Psoas muscle (tissue), 8 donors: Measurements from ENCODE around the gene EYA2. TPM values are rescaled to one million over a fixed set of nuclear protein-coding genes. Genes with fewer than 3 reads are reported as not detected.

ENCODE experiments used
- ATAC-seq, 4 donors: fragments of 200-7000 bp; cut with Tn5 transposase; one replicate each; pipeline ENCODE4 v1.9.1; 2020; ENCODE audit warnings: moderate library complexity in 3 of 4, mild to moderate bottlenecking in 2 of 4
- DNase-seq, 2 donors: peaks; one replicate each; pipeline ENCODE4 v3.0.0-alpha.2; 2020
- H3K27ac ChIP-seq: fragments of 200-600 bp; one replicate; pipeline ENCODE4 v1.8.0; 2022
- H3K27me3 ChIP-seq, 3 donors: fragments of 200-600 bp in 1 of 3; one replicate each; pipeline versions ENCODE4 v1.6.1 to v1.8.0; 2013 to 2022; ENCODE audit warnings: low read length in 2 of 3, mild to moderate bottlenecking in 2 of 3, moderate library complexity in 1 of 3; ENCODE audit not compliant: insufficient read depth in 3 of 3
- H3K36me3 ChIP-seq, 2 donors: fragments of 200-600 bp in 1 of 2; one replicate each; pipeline versions ENCODE4 v1.6.1 to v1.8.0; 2013 to 2022; ENCODE audit warnings: low read depth in 1 of 2, mild to moderate bottlenecking in 1 of 2, moderate library complexity in 1 of 2; ENCODE audit not compliant: insufficient read depth in 1 of 2
- H3K4me1 ChIP-seq: fragments of 200-600 bp; one replicate; pipeline ENCODE4 v1.8.0; 2022
- H3K4me3 ChIP-seq: fragments of 200-600 bp; one replicate; pipeline ENCODE4 v1.8.0; 2022; ENCODE audit warnings: mild to moderate bottlenecking
- H3K9me3 ChIP-seq: fragments of 200-600 bp; one replicate; pipeline ENCODE4 v1.8.0; 2022
- WGBS, 3 donors: extraction: QIAGEN DNeasy Blood & Tissue Kit; methylation state at CpG; one replicate each; pipeline versions ENCODE4 v1.1.6 to v1.1.7; 2013; 5-methylcytosine and 5-hydroxymethylcytosine counted together
- intact Hi-C, 2 donors: fragments of 100-400 bp; cut with DNase I; formaldehyde crosslinking; loops; one replicate each; pipeline versions ENCODE4 v1.11.0 to v1.14.2; 2022
- polyA plus RNA-seq, 3 donors: library from polyadenylated mRNA; stranded (reverse); fragments of 200-250 nt; gene quantifications; one replicate each; pipeline ENCODE4 v1.2.3, GENCODE V29; 2013
- total RNA-seq, 4 donors: library from RNA; stranded (reverse); fragmentation: NEBNext Ultra II Directional in 2 of 4; extraction: Animal tissue kit (Norgen Biotek cat#: 25700) in 2 of 4; gene quantifications; one replicate each; pipeline versions ENCODE4 v1.2.1 to v1.2.4, GENCODE V29; 2021 to 2023
- TF ChIP-seq, protein P1 (sequence below): fragments of 200-600 bp; IDR thresholded peaks from one replicate; pipeline ENCODE4 v1.8.0; 2022; ENCODE audit warnings: antibody characterized with exemption
- donor health status: healthy with polysubstance abuse.
- donor health status: DM: no; HTN: no; CAD: no; lungs with moderate emphysema.
- donor health status: Bipolar disorder and iron deficiency.
- donor health status: healthy.
- donor health status: DM: yes; HTN: yes; CAD: no.
- donor health status: DM: no; HTN: no; CAD: no.
- donor health status: DM: no; HTN: no; CAD: no.
- donor health status: DM: yes; HTN: yes; CAD: no.

Gene EYA2
- total and polyA plus RNA-seq, 7 donors: 0.72 to 4.0 (median 2.0) TPM

DNA sequence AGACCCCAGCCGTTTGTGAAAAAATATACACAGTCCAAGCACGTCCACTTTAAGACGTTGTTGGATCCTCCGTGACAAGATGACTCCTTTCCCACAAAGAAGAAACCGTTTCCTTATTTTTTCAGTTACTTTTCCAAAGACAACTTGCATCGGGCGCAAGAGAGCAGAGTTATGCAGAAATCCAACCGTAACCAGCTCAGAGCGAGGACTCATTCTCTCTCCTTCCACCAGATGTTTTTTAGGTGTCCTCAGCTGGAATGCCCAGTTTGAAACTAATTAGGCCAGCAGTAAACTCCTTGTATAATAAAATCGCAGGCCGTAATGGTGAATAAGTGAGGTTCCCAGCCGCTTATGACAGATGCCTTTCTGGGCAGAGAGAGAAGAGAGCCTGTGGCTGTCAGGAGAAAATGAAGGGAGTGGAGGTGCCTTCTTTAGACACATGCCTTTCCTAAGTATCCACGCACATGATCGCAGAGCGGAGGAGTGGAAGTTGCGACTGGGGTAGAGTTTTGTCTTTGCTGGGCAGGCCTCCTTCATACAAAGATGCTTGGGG, 2.8 kb downstream of the EYA2 start:
- 52 to 64% (median 57%) methylated on average over 16 of the region's 16 CpGs for WGBS, 3 donors
- Histone ChIP-seq H3K4me3 (no peak overlapping the region), H3K4me1 (no peaks in the 10 kb centered on the region), H3K27me3 (peaks cover 8 to 39% (median 14%) of the 10 kb centered on the region in 3 donors), H3K9me3 (no peaks in the 10 kb centered on the region), H3K27ac (no peak overlapping the region), H3K36me3 (no peaks in the 10 kb centered on the region)
- TF ChIP-seq, protein P1, sequence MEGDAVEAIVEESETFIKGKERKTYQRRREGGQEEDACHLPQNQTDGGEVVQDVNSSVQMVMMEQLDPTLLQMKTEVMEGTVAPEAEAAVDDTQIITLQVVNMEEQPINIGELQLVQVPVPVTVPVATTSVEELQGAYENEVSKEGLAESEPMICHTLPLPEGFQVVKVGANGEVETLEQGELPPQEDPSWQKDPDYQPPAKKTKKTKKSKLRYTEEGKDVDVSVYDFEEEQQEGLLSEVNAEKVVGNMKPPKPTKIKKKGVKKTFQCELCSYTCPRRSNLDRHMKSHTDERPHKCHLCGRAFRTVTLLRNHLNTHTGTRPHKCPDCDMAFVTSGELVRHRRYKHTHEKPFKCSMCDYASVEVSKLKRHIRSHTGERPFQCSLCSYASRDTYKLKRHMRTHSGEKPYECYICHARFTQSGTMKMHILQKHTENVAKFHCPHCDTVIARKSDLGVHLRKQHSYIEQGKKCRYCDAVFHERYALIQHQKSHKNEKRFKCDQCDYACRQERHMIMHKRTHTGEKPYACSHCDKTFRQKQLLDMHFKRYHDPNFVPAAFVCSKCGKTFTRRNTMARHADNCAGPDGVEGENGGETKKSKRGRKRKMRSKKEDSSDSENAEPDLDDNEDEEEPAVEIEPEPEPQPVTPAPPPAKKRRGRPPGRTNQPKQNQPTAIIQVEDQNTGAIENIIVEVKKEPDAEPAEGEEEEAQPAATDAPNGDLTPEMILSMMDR: no peak
- intact Hi-C loops: no loop called here
- DNase-seq: no peak
- no peak for ATAC-seq

DNA sequence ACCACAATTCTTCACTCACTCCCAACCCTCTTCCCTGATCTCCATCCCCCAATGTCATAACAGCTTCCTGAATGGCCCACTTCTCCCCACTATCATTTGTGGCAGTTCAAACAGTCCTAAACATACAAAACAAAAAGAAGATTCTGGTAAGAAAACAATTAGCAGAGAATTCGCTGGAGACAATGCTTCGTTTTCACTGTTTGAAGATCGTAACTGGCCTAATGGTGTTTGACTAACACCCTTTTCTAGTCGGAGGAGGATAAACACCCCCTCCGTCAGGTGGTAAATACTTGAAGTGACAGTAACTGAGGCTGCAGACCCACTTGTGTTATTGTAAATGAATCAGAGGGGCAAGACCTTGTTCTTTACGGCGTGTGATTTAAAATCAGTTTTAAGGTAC, 3.8 kb downstream of the EYA2 start:
- H3K9me3 ChIP-seq: no peaks in the 10 kb centered on the region
- no peak overlapping the region for H3K4me3 ChIP-seq
- TF ChIP-seq, protein P1: no peak
- intact Hi-C loops: no loop called here
- peaks cover 8 to 39% (median 14%) of the 10 kb centered on the region in 3 donors for H3K27me3 ChIP-seq
- DNase-seq (no peak), ATAC-seq (no peak)
- H3K4me1 ChIP-seq: no peaks in the 10 kb centered on the region
- no peak overlapping the region for H3K27ac ChIP-seq
- no peaks in the 10 kb centered on the region for H3K36me3 ChIP-seq
- WGBS, 3 donors: 90 to 93% (median 90%) methylated on average over 7 of the region's 7 CpGs

DNA sequence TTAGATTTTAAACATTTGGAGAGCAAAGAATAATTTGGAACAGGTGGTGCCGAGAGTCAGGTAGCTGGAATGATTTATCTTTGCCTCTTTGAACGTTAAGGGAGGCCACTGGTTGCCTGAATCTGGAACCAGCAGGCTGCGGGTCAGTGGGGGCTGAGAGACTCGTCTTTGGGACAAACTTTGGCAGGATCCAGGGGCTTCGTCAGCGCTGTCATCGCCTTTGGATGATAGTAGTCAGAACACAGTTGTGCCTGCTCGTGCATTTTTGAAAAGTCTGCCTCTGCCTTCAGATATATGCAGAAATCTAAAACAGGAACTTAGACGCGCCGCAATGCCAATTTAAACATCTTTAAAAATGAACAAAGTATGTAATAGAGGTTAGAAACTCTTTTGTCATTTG, 5.0 kb downstream of the EYA2 start:
- no peak for DNase-seq
- no peak for ATAC-seq
- peaks cover 8 to 30% (median 8%) of the 10 kb centered on the region in 3 donors for H3K27me3 ChIP-seq
- 70 to 78% (median 73%) methylated on average over 11 of the region's 11 CpGs for WGBS, 3 donors
- no peak overlapping the region for H3K4me3 ChIP-seq
- H3K27ac ChIP-seq: peak overlapping the region; percentile 6
- H3K4me1 ChIP-seq: no peaks in the 10 kb centered on the region
- TF ChIP-seq, protein P1: no peak
- intact Hi-C loops: no loop called here
- H3K36me3 ChIP-seq: no peaks in the 10 kb centered on the region
- no peaks in the 10 kb centered on the region for H3K9me3 ChIP-seq

DNA sequence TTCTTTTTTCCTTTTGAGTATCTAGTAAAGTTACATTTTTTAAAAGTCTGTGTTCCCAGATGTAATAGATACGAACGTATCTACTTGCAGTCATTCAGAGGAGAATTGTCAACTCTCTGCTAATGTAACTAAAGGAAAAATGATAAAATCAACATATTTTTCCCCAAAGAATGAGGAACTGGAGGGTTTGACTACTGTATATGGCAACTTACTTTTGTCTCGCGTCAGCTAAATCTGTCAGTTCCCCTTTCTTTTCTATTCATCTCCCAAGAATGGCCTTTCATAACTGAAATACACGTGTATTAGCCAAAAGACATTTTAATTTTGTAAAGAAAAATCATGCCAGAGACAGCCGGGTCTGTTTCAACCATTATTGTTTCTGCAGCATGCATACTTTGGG, 5.4 kb downstream of the EYA2 start:
- intact Hi-C loops: no loop called here
- Histone ChIP-seq H3K27ac (no peak overlapping the region), H3K4me3 (no peak overlapping the region), H3K4me1 (no peaks in the 10 kb centered on the region), H3K9me3 (no peaks in the 10 kb centered on the region), H3K36me3 (no peaks in the 10 kb centered on the region), H3K27me3 (peaks cover 6 to 25% (median 8%) of the 10 kb centered on the region in 3 donors)
- no peak for ATAC-seq
- WGBS, 3 donors: 70 to 73% (median 70%) methylated on average over 6 of the region's 6 CpGs
- DNase-seq: no peak
- TF ChIP-seq, protein P1: no peak

DNA sequence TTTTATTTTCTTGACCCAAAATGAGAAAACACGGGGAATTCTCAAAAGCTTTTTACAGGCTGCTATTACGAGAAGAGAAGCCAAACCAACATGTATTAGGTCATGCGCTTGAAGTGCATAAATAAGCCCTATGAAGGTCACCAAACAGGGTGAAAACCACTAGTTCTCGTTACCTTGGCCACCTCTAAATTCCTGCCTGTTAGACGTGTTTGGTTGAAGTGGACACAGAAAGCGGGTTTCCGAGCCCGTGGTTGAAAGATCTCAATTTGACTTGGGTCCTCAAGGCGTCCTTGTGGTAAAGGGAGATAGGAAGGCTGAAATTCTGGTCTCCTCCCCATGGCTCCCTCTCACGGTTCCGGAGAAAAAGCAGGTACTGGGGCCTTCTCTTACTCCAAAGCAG, 6.2 kb downstream of the EYA2 start:
- no peak overlapping the region for H3K27ac ChIP-seq
- ATAC-seq: no peak
- no peak for DNase-seq
- H3K4me1 ChIP-seq: no peaks in the 10 kb centered on the region
- no peaks in the 10 kb centered on the region for H3K9me3 ChIP-seq
- WGBS, 3 donors: 77 to 90% (median 84%) methylated on average over 11 of the region's 11 CpGs
- H3K4me3 ChIP-seq: no peak overlapping the region
- H3K36me3 ChIP-seq: no peaks in the 10 kb centered on the region
- intact Hi-C loops: no loop called here
- H3K27me3 ChIP-seq: peaks cover 0 to 18% (median 8%) of the 10 kb centered on the region in 3 donors
- TF ChIP-seq, protein P1: no peak
